H54 (cell line): ENCODE data around the gene RAET1L.
"Not testable (repeated sequence)": the region's sequence is repeated elsewhere in the genome, so short reads cannot be mapped to it uniquely, and the experiment has no call there.

Experiments
- DNase-seq: peaks from one replicate; pipeline ENCODE4 v3.0.0; 2011; ENCODE audit warnings: low spot score, mixed read lengths; ENCODE audit not compliant: insufficient read length
- FAIRE-seq: peaks from 3 replicates; lab custom pipeline; 2011; peaks lifted over from hg19 to GRCh38; lab: Jason Lieb, UNC
- POLR2A ChIP-seq: IDR thresholded peaks from 2 replicates; pipeline ENCODE4 v1.6.1; 2011; ENCODE audit warnings: low read depth, mild to moderate bottlenecking, low read length

RAET1L gene

GRCh38 chr6:150016324-150017185 lies 8.8 kb downstream of the RAET1L start:
- DNase-seq (peak; percentile 37), FAIRE-seq (no peak)
- TF ChIP-seq POLR2A, result no peak

GRCh38 chr6:150015281-150016001 lies 9.9 kb downstream of the RAET1L start:
- not testable (repeated sequence) for DNase-seq, FAIRE-seq

GRCh38 chr6:150014623-150015280 lies 10.6 kb downstream of the RAET1L start:
- not testable (repeated sequence) for FAIRE-seq, DNase-seq

GRCh38 chr6:150013785-150014622 lies 11.3 kb downstream of the RAET1L start:
- not testable (repeated sequence) for FAIRE-seq, DNase-seq

GRCh38 chr6:150012846-150013784 lies 12.2 kb downstream of the RAET1L start:
- FAIRE-seq, DNase-seq: not testable (repeated sequence)

- TF ChIP-seq POLR2A, result no peak
- peak; percentile 75 for DNase-seq
- no peak for FAIRE-seq
Observed at GRCh38 chr6:150008588-150008987, 16.7 kb downstream of the RAET1L start.

DNA sequence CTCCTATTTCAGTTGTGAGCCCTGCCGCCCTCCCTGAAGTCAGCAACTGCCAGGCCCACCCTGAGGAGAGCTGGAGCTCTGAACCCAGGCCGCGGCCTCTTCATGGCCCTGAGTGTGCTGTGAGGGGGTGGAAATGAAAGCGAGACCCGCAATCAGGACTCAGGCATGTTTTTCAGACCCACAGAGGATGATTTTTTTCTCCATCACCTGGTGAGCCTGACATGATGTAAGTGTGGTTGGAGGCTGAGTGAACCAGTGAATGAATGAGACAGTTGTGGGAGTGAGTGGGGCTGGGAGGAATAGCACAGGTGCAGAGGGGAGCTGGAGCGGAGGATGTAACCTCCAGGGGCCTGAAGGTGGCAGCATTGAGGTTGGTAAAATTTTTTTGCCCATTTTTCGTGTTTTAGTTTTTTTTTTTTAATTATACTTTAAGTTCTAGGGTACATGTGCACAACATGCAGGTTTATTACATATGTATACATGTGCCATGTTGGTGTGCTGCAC lies 18.3 kb downstream of the RAET1L start:
- DNase-seq (no peak), FAIRE-seq (no peak)

GRCh38 chr6:150005761-150006651 lies 19.3 kb downstream of the RAET1L start:
- FAIRE-seq, result no peak
- no peak for DNase-seq
- TF ChIP-seq POLR2A, result no peak

More for the DNA sequence above, 18.3 kb downstream of the RAET1L start:
- no peak for TF ChIP-seq POLR2A

- FAIRE-seq (no peak), DNase-seq (peak; percentile 76)
- TF ChIP-seq POLR2A, result peak; percentile 54
Observed at GRCh38 chr6:150004783-150005717, 20.3 kb downstream of the RAET1L start.

- FAIRE-seq (no peak), DNase-seq (no peak)
- no peak for TF ChIP-seq POLR2A
Observed at GRCh38 chr6:150004101-150004782, 21.1 kb downstream of the RAET1L start.

- not testable (repeated sequence) for FAIRE-seq
Observed at GRCh38 chr6:150003599-150003998, 21.7 kb downstream of the RAET1L start.

More at GRCh38 chr6:150003599-150003998, 21.7 kb downstream of the RAET1L start:
- DNase-seq, result not testable (repeated sequence)
